SKM-1 (cell line): ENCODE data around the gene TMPRSS4.

Experiments used
- DNase-seq: peaks from one replicate; lab custom pipeline; 2025; ENCODE audit not compliant: unreplicated experiment; lab: John Stamatoyannopoulos, UW

The TMPRSS4 gene, protein sequence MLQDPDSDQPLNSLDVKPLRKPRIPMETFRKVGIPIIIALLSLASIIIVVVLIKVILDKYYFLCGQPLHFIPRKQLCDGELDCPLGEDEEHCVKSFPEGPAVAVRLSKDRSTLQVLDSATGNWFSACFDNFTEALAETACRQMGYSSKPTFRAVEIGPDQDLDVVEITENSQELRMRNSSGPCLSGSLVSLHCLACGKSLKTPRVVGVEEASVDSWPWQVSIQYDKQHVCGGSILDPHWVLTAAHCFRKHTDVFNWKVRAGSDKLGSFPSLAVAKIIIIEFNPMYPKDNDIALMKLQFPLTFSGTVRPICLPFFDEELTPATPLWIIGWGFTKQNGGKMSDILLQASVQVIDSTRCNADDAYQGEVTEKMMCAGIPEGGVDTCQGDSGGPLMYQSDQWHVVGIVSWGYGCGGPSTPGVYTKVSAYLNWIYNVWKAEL

DNA sequence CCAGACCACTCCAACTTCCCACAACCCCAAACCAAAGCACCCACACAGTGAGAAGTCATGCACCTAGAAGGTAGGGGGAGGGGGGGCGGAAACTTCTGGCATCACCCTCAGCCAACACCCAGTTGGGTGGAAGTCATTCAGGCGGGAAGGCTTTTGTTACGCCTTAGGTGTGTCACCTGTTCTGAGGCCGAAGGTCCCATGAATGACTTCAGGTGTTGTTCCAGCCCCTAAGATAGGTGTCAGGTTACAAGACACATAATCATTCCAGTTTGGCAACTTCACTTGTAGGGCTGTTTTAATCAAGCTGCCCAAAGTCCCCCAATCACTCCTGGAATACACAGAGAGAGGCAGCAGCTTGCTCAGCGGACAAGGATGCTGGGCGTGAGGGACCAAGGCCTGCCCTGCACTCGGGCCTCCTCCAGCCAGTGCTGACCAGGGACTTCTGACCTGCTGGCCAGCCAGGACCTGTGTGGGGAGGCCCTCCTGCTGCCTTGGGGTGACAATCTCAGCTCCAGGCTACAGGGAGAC is at the start of gene TMPRSS4:
TMPRSS4 (plus strand) TSS at position 325 of the 528 bp plus-strand sequence. CDS start 225 bp downstream, outside the sequence.
- no peak for DNase-seq

DNA sequence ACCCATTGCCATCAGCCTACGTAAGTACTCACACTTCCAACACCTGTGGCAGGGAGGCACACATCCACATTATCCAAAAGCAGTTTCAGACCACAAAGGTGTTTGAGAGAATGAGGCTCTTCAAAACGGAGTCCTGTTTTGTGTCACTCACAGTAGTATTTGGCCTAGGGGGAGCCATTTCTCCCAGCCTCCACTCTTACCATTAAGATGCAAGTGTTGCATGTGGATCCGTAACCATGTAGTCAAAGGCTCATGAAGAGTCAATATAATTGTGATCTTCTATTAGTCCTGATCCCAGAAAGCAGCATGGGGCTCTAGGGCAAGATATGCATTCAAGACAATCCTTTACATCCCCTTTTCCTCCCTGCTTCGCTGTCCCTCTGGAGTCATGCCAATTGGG is 49.2 kb upstream of the TMPRSS4 start:
- no peak for DNase-seq

DNA sequence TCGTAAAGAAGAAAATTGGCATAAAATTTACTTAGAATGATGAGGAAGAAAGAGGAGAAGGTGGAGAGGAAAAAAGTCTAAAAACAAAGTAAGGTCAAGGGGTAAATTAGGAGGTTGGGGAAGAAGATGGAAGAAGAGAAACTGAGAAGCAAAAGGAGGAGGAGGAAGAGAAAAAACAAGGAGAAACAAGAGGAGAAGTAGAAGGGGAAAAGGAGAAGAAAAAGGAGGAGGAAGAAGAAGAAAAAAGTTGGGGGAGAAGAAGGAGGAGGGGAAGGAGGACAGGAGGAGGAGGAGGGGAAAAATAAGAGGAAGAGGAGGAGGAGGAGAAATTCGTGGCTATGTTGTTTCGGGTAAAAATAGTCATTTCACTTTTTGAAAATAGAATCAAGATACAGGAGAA is 48.3 kb upstream of the TMPRSS4 start:
- DNase-seq: no peak

DNA sequence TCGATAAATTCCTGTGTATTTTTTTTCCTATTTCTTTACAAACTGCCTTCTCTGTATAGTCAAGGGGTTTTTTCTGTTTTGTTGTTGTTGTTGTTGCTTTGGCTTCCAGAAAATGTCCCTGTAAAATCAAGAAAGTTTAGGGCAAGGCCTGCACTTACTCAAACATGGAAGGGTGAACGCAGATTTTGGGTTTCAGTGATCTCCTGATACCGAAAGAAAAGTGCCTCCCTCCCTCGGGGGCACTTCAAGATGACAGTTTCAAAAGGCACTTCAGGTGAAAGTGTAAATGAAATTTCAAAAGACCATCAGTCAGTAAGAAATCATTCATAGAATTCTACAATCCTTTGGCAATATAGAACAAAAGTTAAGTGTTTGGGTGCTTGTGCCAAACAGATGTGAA is 43.4 kb upstream of the TMPRSS4 start:
- DNase-seq: no peak

DNA sequence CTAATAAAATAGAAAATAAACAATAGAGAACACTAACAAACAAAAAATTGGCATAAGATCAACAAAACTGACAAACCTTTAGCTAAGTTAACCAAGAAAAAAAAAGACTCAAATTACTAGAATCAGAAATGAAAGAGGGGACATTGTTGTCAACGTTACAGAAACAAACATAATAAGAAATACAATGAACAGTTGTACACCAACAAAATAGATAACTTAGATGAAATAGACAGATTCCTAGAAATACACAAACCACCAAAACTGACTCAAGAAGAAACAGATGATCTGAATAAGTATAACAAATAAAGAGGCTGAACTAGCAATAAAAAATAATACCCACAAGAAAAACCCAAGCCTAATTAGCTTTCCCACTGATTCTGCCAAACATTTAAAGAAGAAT is 34.7 kb upstream of the TMPRSS4 start:
- DNase-seq: no peak

DNA sequence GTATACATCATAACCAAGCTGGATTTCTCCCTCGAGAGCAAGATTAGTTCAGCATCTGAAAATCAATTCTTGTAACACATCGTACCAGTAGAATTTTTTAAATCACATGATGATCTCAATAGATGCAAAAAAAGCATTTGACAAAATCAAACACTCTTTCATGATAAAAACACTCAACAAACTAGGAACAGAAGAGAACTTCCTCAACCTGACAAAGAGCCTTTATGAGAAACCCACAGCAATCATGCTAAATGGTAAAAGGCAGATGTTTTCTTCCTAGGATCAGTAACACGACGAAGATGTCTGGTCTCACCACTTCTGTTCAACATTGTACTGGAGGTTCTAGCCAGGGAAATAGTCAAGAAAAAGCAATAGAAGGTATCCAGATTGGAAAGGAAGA is 34.1 kb upstream of the TMPRSS4 start:
- no peak for DNase-seq

DNA sequence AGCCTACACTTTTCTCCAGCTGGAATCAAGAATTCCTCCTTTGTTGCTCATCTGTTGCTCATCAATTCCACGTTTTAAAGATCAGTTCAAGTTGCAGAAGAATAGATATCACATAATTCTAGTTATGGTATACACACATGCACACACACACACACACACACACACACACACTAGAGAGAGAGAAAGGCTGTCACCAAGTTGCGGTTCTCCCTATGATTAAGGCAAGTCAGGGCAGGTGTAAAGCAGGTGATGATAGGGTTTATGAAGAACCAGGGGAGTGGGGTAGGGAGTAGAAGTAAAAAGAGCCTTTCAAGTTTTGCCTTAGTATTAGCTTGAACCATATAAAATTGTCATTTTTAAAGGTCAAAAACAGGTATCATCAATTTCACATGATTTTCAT is 31.7 kb upstream of the TMPRSS4 start:
- no peak for DNase-seq

DNA sequence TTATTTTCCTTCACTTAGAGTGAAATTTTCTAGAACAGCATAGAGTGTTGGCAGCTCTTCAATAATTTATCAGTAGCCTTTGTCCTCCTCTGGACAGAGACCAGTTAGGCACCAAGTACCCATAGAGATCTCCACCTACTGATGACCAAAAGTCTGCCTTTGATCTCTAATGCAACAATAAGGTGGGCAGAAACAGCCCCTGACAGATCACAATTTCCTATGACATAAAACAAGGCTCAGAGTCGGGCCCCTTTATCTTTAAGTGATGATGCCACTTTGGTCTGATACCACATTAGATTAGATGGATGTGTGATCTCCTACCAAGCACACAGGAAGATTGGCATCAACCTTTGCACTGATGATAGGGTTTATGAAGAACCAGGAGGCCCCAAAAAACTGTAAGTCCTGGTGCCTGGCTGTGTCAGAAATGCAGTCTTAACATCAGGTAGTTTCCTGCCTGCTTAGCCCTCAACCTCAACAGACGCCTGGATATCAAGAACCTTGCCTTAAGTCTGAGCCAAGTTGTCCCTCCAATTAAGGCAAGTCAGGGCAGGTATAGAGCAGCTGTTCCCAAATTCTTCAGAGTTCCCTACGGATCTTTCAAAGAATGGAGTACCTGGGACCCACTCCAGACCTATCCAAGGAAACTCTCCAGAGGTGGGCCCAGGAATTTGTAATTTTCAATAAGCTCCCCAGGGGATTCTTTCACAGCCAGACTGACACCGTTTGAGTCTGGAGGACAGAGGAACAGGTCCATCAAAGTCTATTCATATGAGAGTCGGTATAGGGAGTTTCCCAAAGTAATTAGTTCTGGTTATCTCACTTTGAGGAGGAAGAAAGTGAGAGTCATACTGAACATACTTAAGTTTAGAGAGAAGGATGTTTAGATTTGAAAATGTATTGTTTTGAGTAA is 30.6 kb upstream of the TMPRSS4 start:
- no peak for DNase-seq

DNA sequence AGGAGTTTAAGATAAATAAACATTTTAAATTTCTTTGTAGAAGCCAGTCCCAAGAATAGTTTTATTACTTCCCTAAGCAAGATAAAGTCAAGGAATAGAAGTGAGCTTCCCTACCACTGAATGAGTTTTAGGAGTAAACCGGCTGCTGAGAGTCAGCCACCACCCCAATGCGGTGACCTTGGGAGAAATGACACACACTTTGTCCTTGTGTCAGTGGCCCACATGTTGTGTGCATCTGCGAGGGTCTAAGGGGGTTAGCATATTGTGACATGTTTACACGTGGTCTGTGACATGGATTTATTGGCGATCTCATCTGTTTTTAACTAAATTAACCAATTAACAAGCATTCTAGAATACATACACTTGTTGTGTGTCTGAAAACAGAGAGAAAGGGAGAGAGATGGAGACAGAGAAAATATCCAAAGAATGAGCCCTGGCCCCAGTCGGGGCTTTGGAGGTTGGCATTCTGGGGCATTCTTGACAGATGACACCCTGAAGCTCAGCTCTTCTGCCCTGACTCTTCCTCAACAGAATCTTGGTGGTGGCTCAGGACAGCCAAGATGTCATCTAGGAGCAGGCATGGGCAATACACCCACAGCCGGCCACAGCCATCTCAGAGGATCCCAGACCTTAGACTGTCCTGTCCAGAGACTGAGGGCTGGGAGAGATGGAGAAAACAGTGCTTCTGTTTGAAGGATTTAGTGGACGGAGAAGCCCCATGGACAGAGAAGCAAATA is 29.7 kb upstream of the TMPRSS4 start:
- no peak for DNase-seq

DNA sequence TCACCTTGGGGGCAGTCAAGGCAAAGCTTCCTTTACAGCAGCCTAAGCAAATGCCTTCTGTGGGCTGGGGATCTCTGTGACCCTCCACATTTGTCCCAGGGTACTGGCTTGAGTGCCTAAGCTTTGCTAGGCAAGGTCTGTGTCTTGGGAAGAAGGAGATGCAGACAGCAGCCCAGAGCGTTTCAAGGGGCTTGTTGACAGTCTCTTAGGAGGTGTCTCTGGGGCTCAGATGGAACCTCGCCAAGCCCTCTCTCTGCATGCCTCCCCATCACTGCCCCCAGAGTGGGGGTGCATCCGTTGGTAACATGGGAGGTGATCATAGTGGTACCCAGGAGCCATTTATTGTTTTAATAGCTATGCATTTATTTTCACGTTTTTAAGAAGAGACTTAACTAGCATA is 29.1 kb upstream of the TMPRSS4 start:
- no peak for DNase-seq

DNA sequence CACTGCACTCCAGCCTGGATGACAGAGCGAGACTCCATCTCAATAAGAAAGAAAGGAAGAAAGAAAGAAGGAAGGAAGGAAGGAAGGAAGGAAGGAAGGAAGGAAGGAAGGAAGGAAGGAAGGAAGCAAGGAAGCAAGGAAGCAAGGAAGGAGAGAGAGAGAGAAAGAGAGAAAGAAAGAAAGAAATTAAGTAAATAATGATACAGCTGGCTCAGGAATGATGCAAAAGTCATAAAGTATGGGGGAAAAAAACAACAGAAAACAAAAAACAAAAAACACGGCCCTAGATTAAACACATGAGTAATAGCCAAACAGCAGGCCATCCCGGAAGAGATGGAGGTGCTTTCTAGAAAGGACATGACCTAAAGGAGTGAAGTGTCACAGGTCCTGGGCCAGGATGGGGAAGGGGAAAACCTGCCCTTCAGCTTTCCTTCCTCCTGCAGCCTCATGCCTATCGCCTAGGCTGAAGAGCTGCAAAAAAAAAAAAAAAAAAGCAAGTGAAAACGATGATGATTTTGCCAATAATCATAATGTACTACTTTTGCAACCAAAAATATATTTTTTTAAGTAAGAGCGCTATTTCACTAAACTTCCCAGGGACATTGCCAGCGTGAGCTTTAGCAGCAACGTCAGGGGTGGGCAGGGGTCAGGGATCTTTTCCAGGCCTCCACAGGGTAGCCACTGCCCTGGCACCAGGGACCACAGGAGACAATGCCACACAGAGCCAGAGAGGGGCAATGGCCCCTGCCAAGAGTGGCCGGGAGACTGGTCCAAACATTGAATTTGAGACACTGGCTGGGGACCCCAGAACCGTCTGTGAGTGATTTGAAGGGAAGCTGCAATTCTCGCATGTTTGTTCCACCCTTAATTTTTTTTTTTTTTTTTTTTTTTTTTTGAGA is 28.2 kb upstream of the TMPRSS4 start:
- no peak for DNase-seq

DNA sequence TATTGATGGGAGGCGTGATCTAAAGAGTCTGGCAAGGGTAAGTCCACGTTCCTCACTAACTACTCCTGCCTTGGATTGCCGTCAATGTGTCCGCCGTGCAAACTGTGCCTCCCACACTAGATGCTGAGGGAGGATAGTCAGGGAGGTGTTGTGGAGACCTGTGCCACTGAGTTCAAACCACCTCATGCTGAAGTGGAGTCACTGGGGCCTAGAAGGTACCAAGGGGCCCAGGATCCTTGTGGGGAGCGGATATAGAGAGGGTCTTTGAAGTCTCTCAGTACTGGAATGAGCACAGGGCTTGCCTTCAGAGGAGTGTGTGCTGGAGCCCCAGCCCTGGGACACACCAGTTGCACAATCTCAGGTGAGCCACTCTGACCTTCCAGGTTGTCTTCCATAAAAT is 27.1 kb upstream of the TMPRSS4 start:
- no peak for DNase-seq

DNA sequence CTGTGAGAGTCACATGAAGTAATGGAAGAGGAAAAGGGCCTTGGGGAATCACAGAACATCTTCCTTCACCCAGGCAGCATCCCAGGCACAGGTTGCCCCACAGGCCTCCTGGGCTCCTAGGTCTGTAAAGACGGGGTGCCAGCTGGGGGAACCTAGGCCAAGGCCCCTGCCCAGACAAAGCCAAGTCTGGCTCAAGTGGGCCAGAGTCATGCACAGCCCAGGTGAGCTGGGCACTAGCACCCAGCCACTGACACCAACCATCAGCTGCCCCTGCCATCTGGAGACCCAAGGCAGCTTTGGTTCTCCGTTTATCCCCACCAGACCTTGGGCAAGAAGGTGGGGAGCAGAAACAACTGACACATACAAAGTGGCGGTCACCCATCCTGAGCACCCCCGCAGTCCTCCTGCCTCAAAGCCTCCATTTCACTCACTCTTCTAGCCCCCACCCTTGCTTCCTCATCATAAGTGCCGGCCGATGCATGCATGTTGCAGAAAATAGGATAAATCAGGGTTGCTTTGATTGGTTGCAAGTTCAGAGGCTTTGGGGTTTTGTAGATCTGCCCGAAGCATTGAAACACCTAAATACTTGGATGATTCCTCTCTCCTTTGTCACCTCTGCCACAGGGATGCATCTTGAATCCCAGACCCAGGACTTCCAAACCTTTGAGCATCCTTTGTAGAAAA is 26.5 kb upstream of the TMPRSS4 start:
- no peak for DNase-seq

DNA sequence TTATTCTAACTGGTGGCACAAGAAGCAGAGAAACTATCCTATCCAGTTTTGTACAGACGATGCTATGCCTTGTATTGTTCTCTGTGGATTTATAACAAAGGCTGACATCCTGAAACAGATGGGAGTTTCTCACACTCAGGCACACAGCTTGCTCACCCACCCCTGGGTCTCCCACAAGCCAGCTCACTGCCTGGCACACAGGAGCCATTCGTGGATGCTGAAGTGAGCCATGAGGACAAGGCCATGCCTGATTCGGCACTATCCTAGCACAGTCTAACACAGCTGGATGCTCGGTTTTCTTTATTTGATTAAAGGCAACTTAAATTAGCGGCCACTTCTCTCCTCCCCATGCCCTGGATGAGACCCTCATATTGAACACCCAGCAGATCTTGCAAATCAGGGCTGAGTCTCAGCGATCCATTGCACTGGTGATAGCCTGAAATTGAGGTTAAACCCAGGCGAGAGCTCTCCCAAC is 25.7 kb upstream of the TMPRSS4 start:
- no peak for DNase-seq

DNA sequence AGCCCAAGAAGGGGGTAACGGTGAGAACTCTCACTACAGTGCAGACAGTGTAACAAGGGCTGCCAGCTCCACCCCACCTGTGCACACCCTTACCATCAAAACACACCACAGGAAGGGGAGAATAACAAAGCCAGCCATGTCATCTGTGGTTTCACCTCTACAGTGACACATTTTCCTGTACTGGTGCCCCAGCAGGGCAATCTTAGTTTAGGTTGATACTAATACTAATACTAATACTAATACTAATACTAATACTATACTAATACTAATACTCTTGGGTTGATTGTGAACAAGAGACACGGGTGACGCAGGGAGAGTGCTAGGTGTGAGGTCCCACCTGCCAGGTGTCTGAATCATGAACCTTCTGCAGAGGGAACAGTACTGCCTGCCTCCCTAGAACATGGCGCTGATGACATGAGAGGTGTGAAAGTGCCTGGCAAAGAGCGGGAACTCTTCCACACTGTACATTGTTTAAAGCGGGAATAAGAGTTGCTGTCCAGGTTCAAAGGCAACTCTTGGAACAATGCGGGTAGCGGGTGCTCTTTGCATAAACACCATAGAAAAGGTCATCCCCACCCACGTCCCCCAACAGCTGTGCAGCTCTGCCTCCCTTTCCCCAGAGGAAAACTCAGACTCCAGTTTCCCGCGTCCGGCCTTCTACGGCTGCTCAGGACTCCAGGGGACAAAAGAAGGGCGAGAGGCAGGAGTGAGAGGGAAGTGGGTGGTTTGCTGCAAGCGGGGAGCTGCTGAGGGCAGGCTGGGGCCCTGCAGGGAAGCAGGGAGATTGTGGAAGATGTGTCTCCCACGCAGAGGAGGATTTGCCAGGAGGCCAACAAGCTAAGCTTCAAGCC is 25.0 kb upstream of the TMPRSS4 start:
- no peak for DNase-seq

DNA sequence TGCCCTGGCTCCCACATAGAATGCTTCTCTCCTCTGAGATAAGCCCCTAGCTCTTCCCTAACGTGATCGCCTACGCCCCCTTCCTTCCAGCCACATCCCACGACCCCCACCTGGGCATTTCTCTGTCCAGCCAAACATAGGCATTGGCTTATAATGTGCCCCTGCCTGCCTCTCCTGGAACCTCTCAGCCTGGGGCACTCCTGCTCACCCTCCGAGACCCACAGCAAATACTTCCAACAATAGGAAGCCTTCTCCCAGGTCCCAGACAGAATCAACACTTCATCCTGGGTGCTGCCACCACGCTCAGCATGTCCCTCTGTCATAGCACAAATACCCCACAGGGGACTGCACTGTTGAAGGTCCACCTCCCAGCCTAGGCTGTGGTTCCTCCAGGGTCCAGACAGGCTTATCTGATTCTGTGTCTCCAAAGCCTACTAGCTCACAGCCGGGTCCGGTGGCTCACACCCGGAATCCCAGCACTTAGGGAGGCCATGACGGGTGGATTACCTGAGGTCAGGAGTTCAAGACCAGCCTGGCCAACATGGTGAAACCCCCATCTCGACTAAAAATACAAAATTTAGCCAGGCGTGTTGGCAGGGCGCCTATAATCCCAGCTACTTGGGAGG is 24.2 kb upstream of the TMPRSS4 start:
- no peak for DNase-seq

DNA sequence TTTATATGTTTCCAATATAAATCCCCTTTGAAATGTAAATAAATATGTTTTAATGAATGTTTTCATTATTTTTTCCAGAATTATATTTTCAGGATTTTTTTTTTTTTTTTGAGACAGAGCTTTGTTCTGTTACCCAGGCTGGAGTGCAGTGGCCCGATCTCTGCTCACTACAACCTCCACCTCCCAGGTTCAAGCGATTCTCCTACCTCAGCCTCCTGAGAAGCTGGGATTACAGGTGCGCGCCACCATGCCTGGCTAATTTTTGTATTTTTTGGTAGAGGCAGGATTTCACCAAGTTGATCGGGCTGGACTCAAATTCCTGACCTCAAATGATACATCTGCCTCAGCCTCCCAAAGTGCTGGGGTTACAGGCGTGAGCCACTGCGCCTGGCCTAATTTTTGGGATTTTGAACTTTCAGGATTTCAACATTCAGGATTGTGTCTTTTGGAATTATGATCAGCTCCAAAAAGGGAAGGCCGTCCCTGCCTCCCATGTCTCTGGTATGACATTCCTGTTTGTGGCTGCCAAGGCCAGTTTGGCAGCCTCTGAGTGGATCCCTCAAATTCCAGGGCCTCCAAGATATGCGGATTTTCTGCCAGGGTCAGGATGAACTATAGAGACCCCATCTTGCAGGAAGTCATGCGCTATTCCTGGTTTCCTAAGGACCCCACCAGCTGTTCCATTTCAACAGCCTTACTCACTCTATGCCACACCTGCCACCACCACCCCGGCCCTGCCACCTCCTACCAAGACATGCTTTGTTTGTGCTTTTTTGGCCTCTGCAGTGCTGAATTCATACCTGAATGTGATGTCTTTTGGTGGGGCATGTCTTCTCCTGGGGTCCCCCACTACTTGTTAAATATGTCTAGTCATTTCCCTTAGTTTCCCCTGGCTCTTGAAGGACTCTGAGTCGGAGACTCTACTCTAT is 21.9 kb upstream of the TMPRSS4 start:
- DNase-seq: no peak
